Retinal pigment epithelial cell (primary cell): ENCODE data around the gene OR51I2.

ENCODE experiments used
- DNase-seq: peaks from one replicate; pipeline ENCODE4 v3.0.0-alpha.2; 2010; ENCODE audit warnings: low read depth
- H3K4me3 ChIP-seq: 2 replicates; pipeline ENCODE4 v1.5.1; 2011; ENCODE audit warnings: mild to moderate bottlenecking, low read length, control low read depth, moderate library complexity
- CTCF ChIP-seq: conservative IDR thresholded peaks from 2 replicates; pipeline ENCODE4 v1.5.1; 2011; ENCODE audit warnings: low read depth, low read length, control low read depth, inconsistent platforms

Gene OR51I2

GRCh38 chr11:5449432-5449831 is 309 bp downstream of the OR51I2 start:
- DNase-seq, result no peak
- H3K4me3 ChIP-seq, result no peak overlapping the region
- TF ChIP-seq CTCF, result no peak

- no peak for DNase-seq
- H3K4me3 ChIP-seq, result no peak overlapping the region
- no peak for TF ChIP-seq CTCF
These were observed 12.0 kb downstream of the OR51I2 start for GRCh38 chr11:5460983-5461621.

- no peak overlapping the region for H3K4me3 ChIP-seq
- no peak for DNase-seq
- no peak for TF ChIP-seq CTCF
These were observed 18.4 kb downstream of the OR51I2 start for GRCh38 chr11:5467527-5467926.

GRCh38 chr11:5473921-5474320 is 24.8 kb downstream of the OR51I2 start:
- DNase-seq, result no peak
- no peak for TF ChIP-seq CTCF
- no peak overlapping the region for H3K4me3 ChIP-seq

GRCh38 chr11:5476186-5476819 is 27.2 kb downstream of the OR51I2 start:
- H3K4me3 ChIP-seq, result no peak overlapping the region
- DNase-seq, result no peak
- TF ChIP-seq CTCF, result peak; percentile 88

- no peak overlapping the region for H3K4me3 ChIP-seq
- DNase-seq, result no peak
- TF ChIP-seq CTCF, result no peak
These were observed 36.9 kb downstream of the OR51I2 start for GRCh38 chr11:5486003-5486402.

- no peak for TF ChIP-seq CTCF
- DNase-seq, result no peak
These were observed 37.3 kb downstream of the OR51I2 start for GRCh38 chr11:5486421-5486820.

More at GRCh38 chr11:5486421-5486820, 37.3 kb downstream of the OR51I2 start:
- no peak overlapping the region for H3K4me3 ChIP-seq
